GM21360 (cell line): Measurements from ENCODE around the gene AK2.
A peak's percentile ranks its signal among the peaks of the same experiment; 100 is the strongest.
"Not testable (repeated sequence)": the region's sequence is repeated elsewhere in the genome, so short reads cannot be mapped to it uniquely, and the experiment has no call there.

Source experiments
- ATAC-seq: cut with Tn5 transposase; IDR thresholded peaks from one replicate; pipeline ENCODE4 v1.9.1; 2021; ENCODE audit warnings: mild to moderate bottlenecking, moderate library complexity; ENCODE audit not compliant: unreplicated experiment

AK2 gene

DNA sequence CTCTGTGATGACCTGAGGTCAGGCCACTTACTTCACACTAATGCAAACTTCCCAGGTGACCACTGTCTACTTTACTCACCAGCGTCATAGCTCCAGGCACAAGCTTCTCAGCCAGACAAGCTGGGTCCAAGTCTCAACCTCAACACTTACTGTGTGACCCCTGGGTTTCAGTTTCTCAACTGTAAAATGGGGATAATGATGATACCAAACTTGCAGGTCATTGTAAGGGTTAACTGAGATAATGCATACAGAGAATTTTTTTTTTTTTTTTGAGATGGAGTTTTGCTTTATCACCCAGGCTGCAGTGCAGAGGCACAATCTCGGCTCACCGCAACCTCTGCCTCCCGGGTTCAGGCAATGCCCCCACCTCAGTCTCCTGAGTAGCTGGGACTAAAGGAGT is 34.7 kb downstream of the AK2 start:
- no peak for ATAC-seq

DNA sequence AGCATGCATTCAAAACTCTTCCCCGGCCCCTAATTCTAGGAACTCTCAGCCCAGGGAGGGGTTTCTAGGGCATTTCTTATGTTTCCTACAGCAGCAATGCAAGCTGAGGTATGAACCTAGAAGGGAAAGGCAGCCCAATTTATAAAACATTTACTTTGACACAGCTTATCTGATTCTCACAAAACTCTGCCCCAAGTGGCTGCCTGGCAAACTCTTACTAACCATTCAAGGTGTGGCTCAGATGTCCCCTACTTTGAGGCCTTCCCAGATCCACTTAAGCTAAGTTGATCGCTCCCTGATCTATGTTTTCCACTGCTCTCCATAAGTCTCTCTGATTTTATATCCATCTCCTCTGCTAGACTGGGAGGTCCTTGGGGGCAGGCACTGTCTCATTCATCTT is 35.4 kb downstream of the AK2 start:
- no peak for ATAC-seq

DNA sequence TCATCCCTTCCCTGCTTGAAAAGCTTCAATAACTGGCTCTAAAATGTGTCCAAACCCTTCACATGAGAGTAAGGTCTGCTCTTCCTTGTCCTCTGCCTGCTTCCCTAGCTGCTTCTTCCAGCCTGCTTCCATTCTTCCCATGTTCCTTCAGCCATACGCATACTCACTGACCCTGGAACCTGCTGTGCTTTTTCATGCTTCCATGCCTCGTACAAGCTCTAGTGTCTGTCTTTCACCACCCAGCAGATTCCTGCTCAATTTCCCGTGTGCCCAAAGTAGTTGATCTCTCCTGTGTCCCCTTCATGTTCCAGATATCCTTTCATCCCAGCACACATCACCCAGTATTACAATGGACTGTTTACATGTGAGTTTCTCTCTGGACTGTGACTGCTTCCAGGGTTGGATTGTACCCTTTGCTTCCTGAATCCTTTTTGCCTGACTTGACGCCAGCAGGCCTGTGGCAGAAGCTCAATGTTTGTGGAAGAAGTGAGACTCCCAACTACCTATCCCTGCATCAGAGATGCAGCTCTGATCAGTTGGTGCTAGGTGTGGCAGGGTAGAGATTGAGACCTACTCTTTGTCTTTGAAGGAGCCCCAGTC is 36.2 kb downstream of the AK2 start:
- no peak for ATAC-seq

DNA sequence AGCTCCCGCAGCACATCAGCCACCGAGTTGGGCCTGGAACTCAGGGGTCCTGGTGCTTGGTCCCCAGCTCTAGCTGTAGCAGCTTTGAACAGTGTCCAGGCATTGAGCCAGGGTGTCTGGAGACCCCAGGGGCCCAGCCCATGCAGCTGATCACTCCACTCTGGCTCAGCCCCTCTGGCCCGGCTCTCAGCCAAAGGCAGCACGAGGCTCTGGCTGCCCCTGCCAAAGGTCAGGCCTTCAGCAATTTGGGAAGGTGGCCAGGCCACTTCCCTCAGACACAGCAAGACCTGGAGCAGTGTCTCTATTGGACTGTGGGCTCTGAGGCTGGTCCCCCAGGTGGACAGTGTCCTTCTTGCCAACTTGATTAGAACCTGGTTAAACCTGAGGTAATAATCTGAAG is 37.7 kb downstream of the AK2 start:
- no peak for ATAC-seq

DNA sequence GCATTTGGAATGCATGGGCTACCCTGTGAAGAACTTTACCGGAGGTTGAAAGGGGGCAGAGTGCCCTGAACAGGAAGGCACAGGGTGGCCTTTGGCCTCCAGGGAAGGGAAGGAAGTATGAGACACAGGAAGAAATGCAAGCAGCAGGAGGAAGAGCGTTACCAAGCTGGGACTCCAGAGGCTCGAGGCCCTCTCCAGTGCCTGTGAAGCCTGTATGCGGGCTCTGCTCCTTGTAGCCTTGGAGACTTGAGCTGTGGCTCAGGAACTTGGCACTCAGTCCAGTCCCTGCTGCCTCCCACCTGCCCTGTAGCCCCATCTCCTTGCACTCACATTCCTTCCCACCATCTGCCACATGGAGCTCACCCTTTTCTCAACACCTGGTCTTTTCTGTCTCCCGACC is 38.6 kb downstream of the AK2 start:
- no peak for ATAC-seq

DNA sequence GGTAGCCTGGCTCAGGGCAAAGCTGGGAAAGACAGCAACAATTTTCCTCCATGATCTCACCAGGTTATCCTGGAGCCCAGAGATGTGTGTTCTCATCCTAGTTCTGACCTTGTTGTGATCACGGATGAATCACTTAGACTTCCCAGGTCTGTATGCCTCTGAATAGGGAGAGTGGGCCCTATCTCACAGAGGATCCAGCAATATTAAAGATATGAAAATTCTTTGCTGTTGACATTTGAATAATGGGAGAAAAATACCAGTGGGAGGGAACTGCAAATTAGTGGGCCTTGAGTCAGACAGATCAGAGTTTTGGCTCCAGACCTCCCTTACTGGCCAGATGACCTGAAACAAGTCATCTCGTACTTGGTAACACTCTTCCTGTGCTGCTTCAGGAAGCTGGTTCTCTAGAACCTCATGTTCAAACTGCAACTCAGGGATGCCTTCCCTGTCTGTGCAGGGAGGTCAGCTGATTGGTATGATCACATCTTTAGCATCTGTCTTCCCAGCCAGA is 39.2 kb downstream of the AK2 start:
- ATAC-seq: no peak

DNA sequence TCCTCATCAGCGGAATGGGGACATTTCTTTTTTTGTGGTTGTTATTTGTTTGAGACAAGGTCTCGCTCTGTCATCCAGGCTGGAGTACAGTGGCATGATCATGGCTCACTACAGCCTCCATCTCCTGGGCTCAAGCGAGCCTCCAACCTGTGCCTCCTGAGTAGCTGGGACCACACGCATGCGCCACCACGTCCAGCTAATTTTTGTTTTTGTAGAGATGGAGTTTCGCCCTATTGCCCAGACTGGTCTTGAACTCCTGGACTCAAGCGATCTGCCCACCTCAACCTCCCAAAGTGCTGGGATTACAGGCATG is 43.4 kb downstream of the AK2 start:
- ATAC-seq: not testable (repeated sequence)

DNA sequence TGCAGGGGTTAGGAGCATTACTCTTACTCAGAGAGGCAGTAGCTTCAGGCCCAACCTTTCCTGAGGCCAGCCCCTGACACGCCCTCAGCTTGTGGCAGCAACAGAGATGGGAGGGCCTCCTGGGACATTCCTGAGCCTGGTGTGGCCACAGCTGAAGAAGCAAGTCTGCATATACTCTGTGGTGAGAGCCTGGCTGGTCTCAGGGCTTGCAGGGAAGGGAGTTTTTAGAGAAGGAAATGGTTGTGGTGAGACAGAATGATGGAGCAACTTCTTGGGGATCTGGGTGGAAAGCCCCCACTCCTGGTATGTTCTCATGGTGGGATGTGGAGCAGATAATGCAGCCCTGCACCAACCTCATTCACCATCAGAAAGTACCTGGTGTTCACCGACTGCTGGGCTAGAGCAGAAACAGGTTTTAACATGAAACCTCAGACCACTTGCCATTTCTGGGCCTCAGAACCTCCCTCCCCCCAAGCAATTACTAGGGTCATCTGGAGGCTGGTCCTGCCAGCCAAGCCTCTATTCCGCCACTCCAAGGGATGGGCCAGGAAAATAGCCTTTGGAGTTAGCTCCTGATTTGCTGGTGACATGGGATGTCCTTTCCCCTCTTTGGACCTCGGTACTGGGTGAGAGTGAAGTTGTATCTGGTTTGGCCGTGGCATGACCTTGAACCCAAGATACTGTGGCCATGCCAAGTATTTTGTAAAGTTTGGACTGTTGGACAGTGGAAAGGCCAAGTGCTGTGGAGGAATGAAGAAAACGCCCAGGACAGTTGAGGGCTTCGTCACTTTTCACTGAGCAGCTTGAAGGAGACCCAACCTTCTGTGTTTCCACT is 44.0 kb downstream of the AK2 start:
- ATAC-seq: peak; percentile 69

DNA sequence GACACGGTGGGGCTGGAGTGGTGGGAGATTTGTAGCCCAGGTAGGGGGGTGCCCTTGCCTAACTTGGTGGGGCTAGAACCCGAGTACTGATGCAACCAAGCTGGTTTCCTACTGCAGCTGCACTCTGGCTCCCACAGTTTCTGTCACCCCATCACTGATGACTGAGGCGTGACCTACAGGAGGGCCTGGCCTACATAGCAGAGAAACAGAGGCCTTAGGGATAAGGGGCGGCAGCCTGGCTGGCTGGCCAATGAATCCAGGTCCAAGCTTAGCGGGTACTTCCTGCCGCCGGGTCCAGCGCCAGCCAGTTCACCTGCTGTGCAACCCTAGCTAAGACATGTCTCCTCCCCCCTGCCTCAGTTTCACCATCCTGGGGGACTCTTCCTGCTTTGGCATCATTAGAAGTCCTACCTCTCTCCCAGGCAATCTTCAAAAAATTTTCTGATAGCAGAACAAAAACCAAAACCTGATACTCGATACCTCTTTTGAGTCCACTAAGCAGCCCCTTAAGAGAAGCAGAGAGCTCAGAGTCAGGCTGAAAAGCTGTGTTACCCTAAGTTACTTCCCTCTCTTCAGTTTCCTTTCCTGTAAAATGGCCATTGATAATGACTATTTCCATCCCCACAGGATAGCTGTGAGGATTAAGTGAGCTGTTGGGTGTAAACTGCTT is 44.7 kb downstream of the AK2 start:
- ATAC-seq: peak; percentile 23

DNA sequence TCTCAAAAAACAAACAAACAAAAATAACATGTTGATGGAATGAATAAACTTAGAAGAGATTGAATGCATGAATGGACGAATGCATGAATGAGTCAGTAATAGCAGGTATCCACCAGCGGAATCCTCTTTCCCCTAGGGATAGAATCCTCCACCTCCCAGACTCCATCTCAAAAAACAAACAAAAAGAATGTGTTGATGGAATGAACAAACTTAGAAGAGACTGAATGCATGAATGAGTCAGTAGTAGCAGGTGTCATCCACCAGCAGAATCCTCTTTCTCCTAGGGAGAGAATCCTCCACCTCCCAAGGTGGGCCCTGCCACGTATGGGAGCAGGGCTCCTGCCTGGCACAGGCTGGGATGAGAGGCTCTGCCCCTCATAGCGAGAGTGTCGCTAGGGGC is 45.3 kb downstream of the AK2 start:
- ATAC-seq: no peak

DNA sequence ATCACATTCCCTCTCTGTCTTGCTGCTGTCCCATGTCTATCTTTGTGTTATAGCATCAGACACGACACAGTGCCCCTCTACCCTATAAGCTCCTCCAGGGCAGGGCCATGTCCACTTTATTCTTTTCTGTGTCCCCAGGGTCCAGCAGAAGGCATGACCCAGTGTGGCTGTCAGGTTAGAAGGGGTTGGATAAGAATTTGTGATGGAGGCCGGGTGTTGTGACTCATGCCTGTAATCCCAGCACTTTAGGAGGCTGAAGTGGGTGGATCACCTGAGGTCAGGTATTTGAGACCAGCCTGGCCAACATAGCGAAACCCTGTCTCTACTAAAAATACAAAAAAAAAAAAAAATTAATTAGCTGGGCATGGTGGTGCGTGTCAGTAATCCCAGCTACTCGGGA is 45.8 kb downstream of the AK2 start:
- no peak for ATAC-seq

DNA sequence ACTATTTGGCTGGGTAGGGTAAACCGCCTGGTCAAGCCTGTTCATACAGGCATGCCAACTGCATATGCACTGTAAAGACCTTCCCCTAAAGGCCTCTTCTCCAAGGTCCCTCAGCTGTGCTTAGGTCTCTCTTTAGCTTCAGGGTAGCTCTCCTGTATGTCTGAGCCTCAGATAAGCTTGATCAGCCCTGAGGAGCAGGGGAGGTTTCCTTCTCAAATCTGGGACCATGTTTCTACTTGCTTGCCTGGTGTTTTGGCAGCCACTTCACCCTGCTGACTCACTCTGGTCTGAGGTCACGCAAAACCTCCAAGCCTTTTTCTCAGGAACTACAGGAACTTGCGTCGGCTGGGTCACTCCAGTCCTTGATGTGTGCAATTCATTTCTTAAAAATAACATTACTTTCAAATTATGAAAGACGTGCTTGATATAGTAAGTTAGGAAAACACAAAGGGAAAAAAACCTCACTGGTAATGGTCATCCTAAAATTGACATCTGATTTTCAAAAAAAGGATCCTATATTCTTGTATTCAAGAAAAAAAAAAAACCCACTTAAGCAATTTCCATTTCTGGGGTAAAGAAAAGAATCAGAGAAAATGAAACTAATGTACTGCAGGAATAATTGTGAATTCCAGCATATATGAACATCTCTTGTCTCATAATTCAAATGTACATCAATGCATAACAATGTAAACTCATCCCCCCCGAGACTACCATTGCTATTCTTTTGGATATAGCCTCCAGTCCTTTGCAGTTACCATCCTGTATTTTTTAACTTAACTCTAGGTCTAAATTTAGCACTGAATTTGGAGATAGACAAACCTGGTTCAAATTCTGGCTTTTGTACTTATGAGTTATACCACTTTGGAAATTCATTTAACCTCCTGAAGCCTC is 47.3 kb downstream of the AK2 start:
- no peak for ATAC-seq

DNA sequence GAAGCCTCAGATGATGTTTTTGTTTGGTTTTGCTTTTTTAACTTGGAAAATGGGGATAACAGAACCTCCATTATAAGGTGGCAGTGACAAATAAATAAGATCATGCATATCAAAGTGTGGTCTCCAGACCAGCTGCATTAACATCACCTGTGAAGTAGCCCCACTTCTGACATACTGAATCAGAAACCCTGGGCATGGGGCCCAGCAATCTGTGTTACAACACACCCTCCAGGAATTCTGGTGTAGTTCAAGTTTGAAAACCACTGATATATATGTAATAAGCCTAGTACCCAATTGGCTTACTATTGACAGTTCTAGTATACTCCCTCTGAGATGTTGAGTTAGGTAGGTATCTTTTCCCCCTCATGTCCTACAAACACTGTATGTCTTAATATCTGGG is 48.0 kb downstream of the AK2 start:
- ATAC-seq: no peak

DNA sequence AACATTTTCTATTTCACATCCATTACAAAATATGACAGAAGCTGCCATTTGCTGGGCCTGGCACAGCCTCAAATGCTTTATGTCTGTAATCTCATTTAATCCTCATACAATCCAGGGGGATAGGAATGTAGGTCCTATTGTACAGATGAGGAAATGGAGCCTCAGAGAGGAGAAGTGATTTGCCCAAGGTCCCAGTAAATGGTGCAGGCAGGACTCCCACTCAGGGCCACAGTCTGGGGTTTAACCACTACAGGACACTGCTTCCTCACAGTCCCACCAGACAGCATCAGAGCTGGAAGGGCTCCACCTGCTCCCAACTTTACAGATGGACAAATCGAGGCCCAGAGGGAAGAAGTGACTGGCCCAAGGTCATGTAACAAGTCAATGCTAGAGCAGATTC is 51.5 kb downstream of the AK2 start:
- ATAC-seq: no peak

DNA sequence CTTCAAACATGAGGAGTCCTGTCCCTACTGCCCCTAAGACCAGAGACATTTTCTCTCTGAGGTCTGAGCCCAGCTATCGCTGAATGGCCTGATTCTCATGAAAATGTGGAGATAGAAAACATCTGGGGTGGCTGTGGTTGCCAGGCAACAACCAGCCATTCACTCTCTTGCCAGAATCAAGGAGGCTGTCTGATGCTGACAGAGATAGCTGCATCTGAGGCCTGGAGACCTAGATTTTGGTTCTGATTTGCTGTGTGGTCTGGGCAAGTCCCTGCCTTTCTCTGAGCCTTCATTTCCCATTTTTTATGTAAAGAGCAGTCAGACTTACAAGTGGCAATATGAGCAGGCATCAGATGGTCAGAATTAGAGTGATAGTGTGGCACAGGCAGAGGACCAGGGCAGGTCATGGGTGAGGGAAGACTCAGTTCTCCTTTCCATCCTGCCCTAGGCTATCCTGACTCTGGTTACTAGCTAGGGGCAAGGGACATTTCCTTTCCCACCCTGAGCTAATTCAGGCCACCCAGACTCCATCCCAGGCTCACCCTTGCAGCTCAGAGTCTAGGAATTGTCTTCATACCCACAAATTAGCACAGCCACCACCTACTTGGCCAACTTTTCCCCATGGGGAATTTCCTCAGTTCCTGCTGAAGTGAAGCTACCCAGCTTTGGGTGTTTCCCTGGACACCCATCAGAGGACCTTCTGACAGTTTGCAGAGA is 52.1 kb downstream of the AK2 start:
- no peak for ATAC-seq

DNA sequence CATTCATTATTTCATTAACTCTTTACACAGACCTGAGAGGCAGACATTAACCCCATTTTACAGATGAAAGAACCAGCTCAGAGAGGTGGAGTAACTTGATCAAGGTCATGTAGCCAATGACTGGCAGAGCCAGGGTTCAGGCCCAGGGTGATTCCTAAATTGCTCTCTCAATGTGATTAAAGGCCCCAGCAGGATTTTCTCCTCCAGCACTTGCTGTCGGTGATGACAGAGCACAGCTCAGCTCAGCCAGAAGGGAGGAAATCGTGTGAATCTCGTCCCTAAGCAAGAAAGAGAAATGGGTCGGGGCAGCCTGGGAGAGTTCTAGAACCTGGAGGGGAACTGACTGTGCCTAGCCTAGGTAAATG is 52.6 kb downstream of the AK2 start:
- ATAC-seq: no peak

DNA sequence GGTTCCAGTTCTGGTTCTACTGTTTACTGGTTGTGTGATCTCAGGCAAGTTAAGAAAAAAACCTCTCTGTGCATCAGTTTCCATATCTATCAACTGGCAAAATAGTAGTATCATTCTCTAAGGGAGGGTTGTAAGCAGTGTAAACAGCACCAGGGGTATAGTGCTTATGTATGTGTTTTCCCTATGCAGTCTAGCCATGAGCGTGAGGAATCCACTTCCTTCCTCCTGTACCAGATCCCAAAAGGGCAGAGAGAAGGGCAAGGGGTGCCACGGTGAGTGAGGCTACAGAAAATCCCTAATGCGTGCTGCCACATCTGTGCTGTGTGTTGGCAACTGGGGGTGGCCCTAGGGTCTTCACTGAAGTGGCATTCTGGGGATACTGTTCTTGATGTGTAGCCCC is 53.7 kb downstream of the AK2 start:
- ATAC-seq: no peak

DNA sequence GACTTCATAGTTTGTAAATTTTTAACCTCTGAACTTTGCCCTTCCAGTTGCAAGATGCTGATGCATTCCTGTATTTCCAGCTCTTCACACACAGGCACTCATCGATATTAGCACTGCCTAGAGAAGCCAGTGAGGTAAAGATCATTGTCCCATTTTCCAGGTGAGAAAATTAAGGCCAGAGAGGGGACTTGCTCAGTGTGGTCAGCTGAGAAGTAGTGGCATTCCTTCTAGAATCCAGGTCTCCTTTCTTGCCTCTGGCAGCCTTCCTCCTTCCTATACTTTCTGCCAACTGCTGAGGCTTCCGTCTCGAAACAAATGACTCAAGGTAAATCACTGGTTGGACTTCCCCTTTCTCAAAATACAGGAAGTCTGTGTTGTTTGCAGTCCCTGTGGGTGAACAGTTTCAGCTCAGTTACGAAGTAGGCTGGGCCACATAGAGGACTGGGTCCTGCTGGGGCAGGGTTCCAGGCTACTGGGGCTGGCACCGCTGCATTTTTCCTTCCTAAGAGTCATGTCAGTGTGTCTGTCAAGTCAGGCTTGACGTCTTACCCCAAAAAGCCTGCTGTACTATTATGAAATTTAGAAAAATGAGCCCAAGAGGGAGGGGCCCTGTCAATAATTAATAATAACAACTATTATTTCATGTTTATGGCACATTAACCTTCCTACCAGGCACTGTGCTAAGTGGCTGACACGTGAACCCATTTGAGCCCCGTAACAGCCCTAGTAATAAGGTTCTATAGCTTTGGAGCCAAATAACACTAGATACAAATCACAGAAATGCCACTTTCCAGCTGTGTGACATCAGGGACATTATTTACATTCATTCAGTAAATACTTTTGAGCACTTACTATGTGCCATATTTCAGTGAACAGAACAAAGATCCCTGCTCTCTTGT is 55.4 kb downstream of the AK2 start:
- peak; percentile 90 for ATAC-seq

DNA sequence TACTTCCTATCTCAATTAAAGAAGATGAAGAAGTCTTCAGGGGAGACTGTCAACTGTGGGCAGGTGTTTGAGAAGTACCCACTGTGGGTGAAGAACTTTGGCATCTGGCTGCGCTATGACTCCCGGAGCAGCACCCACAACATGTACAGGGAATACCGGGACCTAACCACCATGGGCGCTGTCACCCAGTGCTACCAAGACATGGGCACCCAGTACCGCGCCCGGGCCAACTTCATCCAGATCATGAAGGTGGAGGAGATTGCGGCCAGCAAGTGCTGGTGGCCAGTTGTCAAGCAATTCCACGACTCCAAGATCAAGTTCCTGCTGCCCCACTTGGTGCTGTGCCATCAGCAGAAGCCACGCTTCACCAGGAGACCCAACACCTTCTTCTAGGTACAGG is 56.6 kb downstream of the AK2 start:
- ATAC-seq: no peak

DNA sequence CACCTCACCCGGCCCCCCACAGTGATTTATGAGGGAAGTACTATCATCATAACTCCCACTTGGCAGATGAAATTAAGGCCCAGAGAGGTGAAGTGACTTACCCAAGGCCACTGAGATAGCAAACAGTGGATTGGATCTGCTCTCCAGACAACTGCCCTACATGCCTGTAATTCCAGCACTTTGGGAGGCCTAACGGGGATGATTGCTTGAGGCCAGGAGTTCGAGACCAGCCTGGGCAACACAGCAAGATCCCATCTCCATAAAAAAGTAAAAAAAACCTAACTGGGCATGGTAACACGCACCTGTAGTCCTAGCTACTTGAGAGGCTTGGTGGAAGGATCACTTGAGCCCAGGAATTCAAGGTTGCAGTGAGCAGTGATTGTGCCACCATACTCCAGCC is 57.8 kb downstream of the AK2 start:
- ATAC-seq: no peak
